SK-N-SH treated with all-trans-retinoic acid at 6 μM for 48 hours (cell line): ENCODE measurements around the gene SH2D1B.
A peak's percentile ranks its signal among the peaks of the same experiment; 100 is the strongest.

Experiments used
- ATAC-seq: fragments of 200-7000 bp; cut with Tn5 transposase; 3 replicates; pipeline ENCODE4 v1.9.1; 2020; ENCODE audit warnings: mild to moderate bottlenecking, moderate library complexity
- ARNTL ChIP-seq: fragments of 450-650 bp; formaldehyde crosslinking; IDR thresholded peaks from 2 replicates; pipeline ENCODE4 v1.5.0; 2020; ENCODE audit warnings: low read depth, mild to moderate bottlenecking, moderate library complexity, borderline replicate concordance
- BACH2 ChIP-seq: fragments of 250-450 bp; sonication (Bioruptor Pico); IDR thresholded peaks from 2 replicates; pipeline ENCODE4 v1.9.0; 2021; ENCODE audit warnings: mild to moderate bottlenecking, borderline replicate concordance
- CREB5 ChIP-seq: fragments of 250-450 bp; sonication (Bioruptor Pico); IDR thresholded peaks from 2 replicates; pipeline ENCODE4 v1.5.1; 2020; ENCODE audit warnings: low read depth, mild to moderate bottlenecking, moderate library complexity
- CSDC2 ChIP-seq: fragments of 250-450 bp; sonication (Bioruptor Pico); IDR thresholded peaks from 2 replicates; pipeline ENCODE4 v1.5.0; 2020; ENCODE audit warnings: mild to moderate bottlenecking, moderate library complexity
- CSRNP3 ChIP-seq: fragments of 250-450 bp; sonication (Bioruptor Pico); IDR thresholded peaks from 2 replicates; pipeline ENCODE4 v1.5.1; 2021; ENCODE audit warnings: mild to moderate bottlenecking, moderate library complexity
- ESRRG ChIP-seq: fragments of 250-450 bp; sonication (Bioruptor Pico); IDR thresholded peaks from 2 replicates; pipeline ENCODE4 v1.6.1; 2021; ENCODE audit warnings: mild to moderate bottlenecking
- GLIS3 ChIP-seq: fragments of 250-450 bp; sonication (Bioruptor Pico); IDR thresholded peaks from 2 replicates; pipeline ENCODE4 v1.5.0; 2020; ENCODE audit warnings: mild to moderate bottlenecking, moderate library complexity
- ISL1 ChIP-seq: fragments of 250-450 bp; sonication (Bioruptor Pico); IDR thresholded peaks from 2 replicates; pipeline ENCODE4 v2.1.2; 2022; ENCODE audit warnings: mild to moderate bottlenecking, moderate library complexity
- OSR1 ChIP-seq: fragments of 250-450 bp; sonication (Bioruptor Pico); IDR thresholded peaks from 2 replicates; pipeline ENCODE4 v1.8.0; 2022; ENCODE audit warnings: moderate library complexity, mild to moderate bottlenecking, inconsistent platforms
- PATZ1 ChIP-seq: fragments of 250-450 bp; sonication (Bioruptor Pico); IDR thresholded peaks from 2 replicates; pipeline ENCODE4 v1.8.0; 2020; ENCODE audit warnings: mild to moderate bottlenecking, moderate library complexity, borderline replicate concordance
- POU6F1 ChIP-seq: fragments of 250-450 bp; sonication (Bioruptor Pico); IDR thresholded peaks from 2 replicates; pipeline ENCODE4 v1.8.0; 2021; ENCODE audit warnings: low read depth, mild to moderate bottlenecking, moderate library complexity, borderline replicate concordance
- PPARA ChIP-seq: fragments of 250-450 bp; sonication (Bioruptor Pico); IDR thresholded peaks from 2 replicates; pipeline ENCODE4 v1.5.0; 2020; ENCODE audit warnings: mild to moderate bottlenecking, borderline replicate concordance
- RARB ChIP-seq: fragments of 250-450 bp; sonication (Bioruptor Pico); IDR thresholded peaks from 2 replicates; pipeline ENCODE4 v1.8.0; 2021; ENCODE audit warnings: mild to moderate bottlenecking, moderate library complexity
- SNAI2 ChIP-seq: fragments of 250-450 bp; sonication (Bioruptor Pico); IDR thresholded peaks from 2 replicates; pipeline ENCODE4 v1.5.0; 2020; ENCODE audit warnings: mild to moderate bottlenecking, moderate library complexity
- TCF4 ChIP-seq: fragments of 250-450 bp; sonication (Bioruptor Pico); IDR thresholded peaks from 2 replicates; pipeline ENCODE4 v1.8.0; 2021; ENCODE audit warnings: mild to moderate bottlenecking, moderate library complexity, borderline replicate concordance
- TOX ChIP-seq: fragments of 250-450 bp; sonication (Bioruptor Pico); IDR thresholded peaks from 2 replicates; pipeline ENCODE4 v1.8.0; 2021; ENCODE audit warnings: mild to moderate bottlenecking, moderate library complexity, borderline replicate concordance
- ZC3H10 ChIP-seq: fragments of 250-450 bp; sonication (Bioruptor Pico); IDR thresholded peaks from 2 replicates; pipeline ENCODE4 v1.5.1; 2021; ENCODE audit warnings: mild to moderate bottlenecking, moderate library complexity
- ZFP3 ChIP-seq: fragments of 250-450 bp; sonication (Bioruptor Pico); IDR thresholded peaks from 2 replicates; pipeline ENCODE4 v1.5.0; 2020; ENCODE audit warnings: mild to moderate bottlenecking, moderate library complexity
- ZFP30 ChIP-seq: fragments of 450-650 bp; formaldehyde crosslinking; IDR thresholded peaks from 2 replicates; pipeline ENCODE4 v1.5.0; 2022; ENCODE audit warnings: mild to moderate bottlenecking, moderate library complexity
- ZNF565 ChIP-seq: fragments of 450-650 bp; formaldehyde crosslinking; conservative IDR thresholded peaks from 2 replicates; pipeline ENCODE4 v1.5.0; 2020; ENCODE audit warnings: low read depth, mild to moderate bottlenecking, moderate library complexity
- ZNF70 ChIP-seq: fragments of 450-650 bp; formaldehyde crosslinking; IDR thresholded peaks from 2 replicates; pipeline ENCODE4 v1.5.0; 2020; ENCODE audit warnings: mild to moderate bottlenecking, moderate library complexity
- ZNF8 ChIP-seq: fragments of 450-650 bp; formaldehyde crosslinking; IDR thresholded peaks from 2 replicates; pipeline ENCODE4 v1.5.0; 2020; ENCODE audit warnings: mild to moderate bottlenecking, moderate library complexity

The SH2D1B gene

GRCh38 chr1:162358928-162359327 lies 53.0 kb downstream of the SH2D1B start:
- ATAC-seq = no peak
- TF ChIP-seq CREB5 (no peak), ZNF8 (CRISPR knock-in tag) (no peak), TOX (CRISPR knock-in tag) (no peak), ZFP30 (CRISPR knock-in tag) (no peak), GLIS3 (CRISPR knock-in tag) (no peak), CSRNP3 (CRISPR knock-in tag) (no peak), SNAI2 (CRISPR knock-in tag) (no peak)

- TF ChIP-seq TOX (CRISPR knock-in tag) (no peak), ARNTL (no peak), ZNF565 (CRISPR knock-in tag) (no peak), RARB (CRISPR knock-in tag) (no peak)
- peak; percentile 85 for ATAC-seq
Observed at GRCh38 chr1:162357681-162358266, 54.2 kb downstream of the SH2D1B start.

- TF ChIP-seq TCF4 (CRISPR knock-in tag) (no peak), ZNF70 (CRISPR knock-in tag) (no peak), ISL1 (CRISPR knock-in tag) (no peak), SNAI2 (CRISPR knock-in tag) (no peak), CREB5 (no peak), ZFP3 (no peak), CSRNP3 (CRISPR knock-in tag) (no peak), OSR1 (CRISPR knock-in tag) (no peak), ESRRG (CRISPR knock-in tag) (no peak), ZFP30 (CRISPR knock-in tag) (no peak), TOX (CRISPR knock-in tag) (no peak), ZNF8 (CRISPR knock-in tag) (no peak), CSDC2 (CRISPR knock-in tag) (no peak), ZNF565 (CRISPR knock-in tag) (no peak), ZC3H10 (CRISPR knock-in tag) (no peak), GLIS3 (CRISPR knock-in tag) (no peak)
- TF ChIP-seq, all 23 proteins: peak for 0
- ATAC-seq = no peak
Observed at GRCh38 chr1:162353702-162354101, 58.2 kb downstream of the SH2D1B start.

GRCh38 chr1:162353078-162353477 lies 58.9 kb downstream of the SH2D1B start:
- no peak for ATAC-seq
- TF ChIP-seq POU6F1 (CRISPR knock-in tag) = no peak
- TF ChIP-seq ZNF565 (CRISPR knock-in tag) = no peak
- no peak for TF ChIP-seq TCF4 (CRISPR knock-in tag)
- no peak for TF ChIP-seq RARB (CRISPR knock-in tag)
- no peak for TF ChIP-seq SNAI2 (CRISPR knock-in tag)
- TF ChIP-seq TOX (CRISPR knock-in tag) = no peak
- TF ChIP-seq PATZ1 (CRISPR knock-in tag) = no peak
- TF ChIP-seq CREB5 = no peak
- no peak for TF ChIP-seq GLIS3 (CRISPR knock-in tag)
- TF ChIP-seq ZNF8 (CRISPR knock-in tag) = no peak
- TF ChIP-seq BACH2 (CRISPR knock-in tag) = no peak
- no peak for TF ChIP-seq CSRNP3 (CRISPR knock-in tag)
- no peak for TF ChIP-seq ARNTL
- no peak for TF ChIP-seq OSR1 (CRISPR knock-in tag)
- no peak for TF ChIP-seq ESRRG (CRISPR knock-in tag)
- TF ChIP-seq PPARA (CRISPR knock-in tag) = no peak
- TF ChIP-seq ZFP30 (CRISPR knock-in tag) = no peak
- no peak for TF ChIP-seq ZC3H10 (CRISPR knock-in tag)
